Fibroblast of lung (primary cell): ENCODE results near the gene NUP210L. TPM values are rescaled to one million over a fixed set of nuclear protein-coding genes. Genes with fewer than 3 reads are reported as not detected.

Source experiments
- DNase-seq, 2 donors: peaks; one replicate each; pipeline versions ENCODE4 v3.0.0 to v3.0.0-alpha.2; 2010; ENCODE audit warnings: low read depth in 2 of 2
- H2AFZ ChIP-seq: 2 replicates; pipeline ENCODE4 v1.5.1; 2012; ENCODE audit warnings: low read length, control low read depth, inconsistent platforms
- H3K27ac ChIP-seq: 2 replicates; pipeline ENCODE4 v1.5.1; 2011; ENCODE audit warnings: low read length, control low read depth; ENCODE audit not compliant: insufficient read depth
- H3K27me3 ChIP-seq: 2 replicates; pipeline ENCODE4 v1.5.1; 2011; ENCODE audit warnings: mild to moderate bottlenecking, low read length; ENCODE audit not compliant: control insufficient read depth, insufficient read depth
- H3K36me3 ChIP-seq: 2 replicates; pipeline ENCODE4 v1.5.1; 2011; ENCODE audit warnings: low read length; ENCODE audit not compliant: control insufficient read depth, insufficient read depth
- H3K4me1 ChIP-seq: 2 replicates; pipeline ENCODE4 v1.5.1; 2011; ENCODE audit warnings: low read length; ENCODE audit not compliant: control insufficient read depth, insufficient read depth; ENCODE audit errors: extremely low read depth
- H3K4me2 ChIP-seq: 2 replicates; pipeline ENCODE4 v1.5.1; 2011; ENCODE audit warnings: low read length, control low read depth; ENCODE audit not compliant: insufficient read depth; ENCODE audit errors: extremely low read depth
- H3K4me3 ChIP-seq, 4 experiments: fragments of 200-600 bp in 1 of 4; sonication (generic) in 1 of 4; replicated peaks in 1 of 4; 2 replicates each; pipeline ENCODE4 v1.5.1; 2011 to 2016; ENCODE audit warnings: low read length in 4 of 4, low read depth in 3 of 4, mild to moderate bottlenecking in 3 of 4, control low read depth in 2 of 4, inconsistent platforms in 1 of 4, mixed read lengths in 1 of 4; ENCODE audit not compliant: insufficient read depth in 1 of 4; ENCODE audit errors: control extremely low read depth in 1 of 4
- H3K79me2 ChIP-seq: 2 replicates; pipeline ENCODE4 v1.5.1; 2012; ENCODE audit warnings: mild to moderate bottlenecking, low read length, inconsistent platforms; ENCODE audit not compliant: control insufficient read depth, insufficient read depth
- H3K9ac ChIP-seq: 2 replicates; pipeline ENCODE4 v1.5.1; 2011; ENCODE audit warnings: mild to moderate bottlenecking, low read length, control low read depth; ENCODE audit not compliant: insufficient read depth
- H3K9me3 ChIP-seq: 2 replicates; pipeline ENCODE4 v1.5.1; 2012; ENCODE audit warnings: low read depth, low read length; ENCODE audit not compliant: control insufficient read depth, insufficient read depth
- H4K20me1 ChIP-seq: 2 replicates; pipeline ENCODE4 v1.5.1; 2011; ENCODE audit warnings: low read length; ENCODE audit not compliant: control insufficient read depth, insufficient read depth; ENCODE audit errors: extremely low read depth
- EZH2 ChIP-seq: IDR thresholded peaks from 2 replicates; pipeline ENCODE4 v1.5.1; 2012; ENCODE audit warnings: low read length, control low read depth, mild to moderate bottlenecking; ENCODE audit errors: missing control alignments
- polyA plus RNA-seq, 2 donors: library from polyadenylated mRNA; depleted of rRNA in 1 of 2; stranded (reverse) in 1 of 2; unstranded in 1 of 2; fragments of >200 nt; gene quantifications; 2 replicates each; pipeline ENCODE4 v1.2.1, GENCODE V29; 2011 to 2012; ENCODE audit warnings: missing spikeins in 1 of 2
- total RNA-seq: library from RNA; depleted of rRNA; stranded (reverse); fragments of >200 nt; gene quantifications from 2 replicates; pipeline ENCODE4 v1.2.1, GENCODE V29; 2014
- TF ChIP-seq, protein P1 (sequence below), 2 donors: IDR thresholded peaks in 1 of 2; conservative IDR thresholded peaks in 1 of 2; 1 replicate in 1 of 2; 2 replicates in 1 of 2; pipeline ENCODE4 v1.5.1; 2011 to 2012; ENCODE audit warnings: low read length in 2 of 2, control low read depth in 1 of 2, inconsistent platforms in 1 of 2, low read depth in 1 of 2, mild to moderate bottlenecking in 1 of 2

Gene NUP210L
- total and polyA plus RNA-seq, 2 donors (not counting 1 experiment from before 2014, with no cell fraction given), result 0.08 to 0.17 TPM

GRCh38 chr1:153942766-153943549 lies 211.9 kb downstream of the NUP210L start:
- peaks cover 4% of the 10 kb centered on the region for H3K4me1 ChIP-seq
- TF ChIP-seq, protein P1, sequence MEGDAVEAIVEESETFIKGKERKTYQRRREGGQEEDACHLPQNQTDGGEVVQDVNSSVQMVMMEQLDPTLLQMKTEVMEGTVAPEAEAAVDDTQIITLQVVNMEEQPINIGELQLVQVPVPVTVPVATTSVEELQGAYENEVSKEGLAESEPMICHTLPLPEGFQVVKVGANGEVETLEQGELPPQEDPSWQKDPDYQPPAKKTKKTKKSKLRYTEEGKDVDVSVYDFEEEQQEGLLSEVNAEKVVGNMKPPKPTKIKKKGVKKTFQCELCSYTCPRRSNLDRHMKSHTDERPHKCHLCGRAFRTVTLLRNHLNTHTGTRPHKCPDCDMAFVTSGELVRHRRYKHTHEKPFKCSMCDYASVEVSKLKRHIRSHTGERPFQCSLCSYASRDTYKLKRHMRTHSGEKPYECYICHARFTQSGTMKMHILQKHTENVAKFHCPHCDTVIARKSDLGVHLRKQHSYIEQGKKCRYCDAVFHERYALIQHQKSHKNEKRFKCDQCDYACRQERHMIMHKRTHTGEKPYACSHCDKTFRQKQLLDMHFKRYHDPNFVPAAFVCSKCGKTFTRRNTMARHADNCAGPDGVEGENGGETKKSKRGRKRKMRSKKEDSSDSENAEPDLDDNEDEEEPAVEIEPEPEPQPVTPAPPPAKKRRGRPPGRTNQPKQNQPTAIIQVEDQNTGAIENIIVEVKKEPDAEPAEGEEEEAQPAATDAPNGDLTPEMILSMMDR (conservative IDR thresholded peaks at IDR 0.05 in 1 of 2, IDR thresholded peaks at IDR 0.05 in 1 of 2; ENCODE audit: low read depth in 1 of 2, low read length in 2 of 2), result no peak
- no peak for TF ChIP-seq EZH2
- peaks cover 15% of the 10 kb centered on the region for H3K36me3 ChIP-seq
- H4K20me1 ChIP-seq, result no peaks in the 10 kb centered on the region
- H3K4me2 ChIP-seq, result no peak overlapping the region
- H3K9me3 ChIP-seq, result no peaks in the 10 kb centered on the region
- H3K27ac ChIP-seq, result no peak overlapping the region
- H3K27me3 ChIP-seq, result no peaks in the 10 kb centered on the region
- H2AFZ ChIP-seq, result no peak overlapping the region
- DNase-seq, result no peak
- H3K9ac ChIP-seq, result no peak overlapping the region
- no peak overlapping the region for H3K4me3 ChIP-seq
- H3K79me2 ChIP-seq, result peaks cover 15% of the 10 kb centered on the region

Other genes with a start within 250 kb of the NUP210L start
- 3.3 and 4.8 TPM in 2 replicates for gene GATAD2B, start 232.1 kb downstream of the NUP210L start, total RNA-seq
- 5.2 and 6.9 TPM in 2 replicates for gene GATAD2B, start 232.1 kb downstream of the NUP210L start, polyA plus RNA-seq
- 13.6 and 17.7 TPM in 2 replicates for gene DENND4B, start 208.4 kb downstream of the NUP210L start, total RNA-seq
- gene DENND4B, start 208.4 kb downstream of the NUP210L start, polyA plus RNA-seq, result 9.1 and 15.9 TPM in 2 replicates
- 2.6 TPM in 2 replicates for gene CRTC2, start 196.5 kb downstream of the NUP210L start, total RNA-seq
- gene CRTC2, start 196.5 kb downstream of the NUP210L start, polyA plus RNA-seq, result 7.1 and 10.9 TPM in 2 replicates
- 113 and 119 TPM in 2 replicates for gene SLC39A1, start 191.5 kb downstream of the NUP210L start, total RNA-seq
- gene SLC39A1, start 191.5 kb downstream of the NUP210L start, polyA plus RNA-seq, result 80.5 and 94.4 TPM in 2 replicates
- 6.4 and 8.2 TPM in 2 replicates for gene CREB3L4, start 187.2 kb downstream of the NUP210L start, total RNA-seq
- gene CREB3L4, start 187.2 kb downstream of the NUP210L start, polyA plus RNA-seq, result 3.7 and 4.8 TPM in 2 replicates
- gene JTB, start 177.4 kb downstream of the NUP210L start, total RNA-seq, result 98.9 and 131 TPM in 2 replicates
- gene JTB, start 177.4 kb downstream of the NUP210L start, polyA plus RNA-seq, result 102 and 123 TPM in 2 replicates
- 82.7 and 86.2 TPM in 2 replicates for gene RAB13, start 168.7 kb downstream of the NUP210L start, total RNA-seq
- 126 and 133 TPM in 2 replicates for gene RAB13, start 168.7 kb downstream of the NUP210L start, polyA plus RNA-seq
- 2,666 and 2,883 TPM in 2 replicates for gene RPS27, start 164.3 kb downstream of the NUP210L start, total RNA-seq
- 2,477 and 3,291 TPM in 2 replicates for gene RPS27, start 164.3 kb downstream of the NUP210L start, polyA plus RNA-seq
- gene TPM3, start 37.0 kb upstream of the NUP210L start, total RNA-seq, result 135 and 215 TPM in 2 replicates
- 842 and 1,032 TPM in 2 replicates for gene TPM3, start 37.0 kb upstream of the NUP210L start, polyA plus RNA-seq
- not detected in 2 replicates for gene CFAP141, start 51.3 kb upstream of the NUP210L start, total RNA-seq
- not detected in 2 replicates for gene CFAP141, start 51.3 kb upstream of the NUP210L start, polyA plus RNA-seq
- gene UBAP2L, start 65.9 kb upstream of the NUP210L start, total RNA-seq, result 37.5 and 51.9 TPM in 2 replicates
- 180 and 235 TPM in 2 replicates for gene UBAP2L, start 65.9 kb upstream of the NUP210L start, polyA plus RNA-seq
- gene HAX1, start 117.6 kb upstream of the NUP210L start, total RNA-seq, result 127 and 152 TPM in 2 replicates
- 89.9 and 97.9 TPM in 2 replicates for gene HAX1, start 117.6 kb upstream of the NUP210L start, polyA plus RNA-seq
- gene AQP10, start 166.0 kb upstream of the NUP210L start, total RNA-seq, result not detected in 2 replicates
- not detected in 2 replicates for gene AQP10, start 166.0 kb upstream of the NUP210L start, polyA plus RNA-seq
- 177 and 205 TPM in 2 replicates for gene ATP8B2, start 170.5 kb upstream of the NUP210L start, total RNA-seq
- gene ATP8B2, start 170.5 kb upstream of the NUP210L start, polyA plus RNA-seq, result 96.7 and 101 TPM in 2 replicates